ENCODE results near the gene ROR1. TPM values are rescaled to one million over a fixed set of nuclear protein-coding genes. Genes with fewer than 3 reads are reported as not detected.

The ROR1 gene
- total and polyA plus RNA-seq, 9 donors: 7.2 to 22.4 (median 11.4) TPM

DNA sequence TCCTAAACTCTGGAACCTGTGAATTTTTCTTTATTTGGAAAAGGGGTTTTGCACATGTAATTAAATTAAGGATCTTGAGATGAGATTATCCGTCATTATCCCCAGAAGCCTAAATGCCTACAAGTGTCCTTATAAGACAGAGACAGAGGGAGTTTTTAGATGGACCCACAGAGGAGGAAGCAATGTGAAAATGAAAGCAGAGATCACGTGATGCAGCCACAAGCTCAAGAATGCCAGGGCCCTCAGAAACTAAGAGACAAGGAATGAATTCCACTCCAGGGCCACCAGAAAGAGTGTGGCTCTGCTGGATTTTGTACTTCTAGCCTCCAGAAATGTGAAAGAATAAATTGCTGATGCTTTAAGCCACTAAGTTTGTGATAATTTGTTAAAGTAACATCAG, 246.0 kb downstream of the ROR1 start:
- WGBS (ENCODE audit: insufficient coverage): 0% methylated on average over 1 of the region's 2 CpGs
- Histone ChIP-seq H3K27ac (ENCODE audit: low read length) (no peak overlapping the region), H3K9me3 (replicated peaks; ENCODE audit: control insufficient read depth, low read depth, low read length) (no peaks in the 10 kb centered on the region), H3K27me3 (ENCODE audit: control insufficient read depth, insufficient read depth, low read length) (no peaks in the 10 kb centered on the region), H3K36me3 (ENCODE audit: control insufficient read depth, insufficient read depth, low read length) (no peaks in the 10 kb centered on the region), H3K4me3 (ENCODE audit: low read length) (no peak overlapping the region), H3K4me1 (ENCODE audit: control insufficient read depth, insufficient read depth, low read length) (no peaks in the 10 kb centered on the region)
- DNase-seq: peak; percentile 53

DNA sequence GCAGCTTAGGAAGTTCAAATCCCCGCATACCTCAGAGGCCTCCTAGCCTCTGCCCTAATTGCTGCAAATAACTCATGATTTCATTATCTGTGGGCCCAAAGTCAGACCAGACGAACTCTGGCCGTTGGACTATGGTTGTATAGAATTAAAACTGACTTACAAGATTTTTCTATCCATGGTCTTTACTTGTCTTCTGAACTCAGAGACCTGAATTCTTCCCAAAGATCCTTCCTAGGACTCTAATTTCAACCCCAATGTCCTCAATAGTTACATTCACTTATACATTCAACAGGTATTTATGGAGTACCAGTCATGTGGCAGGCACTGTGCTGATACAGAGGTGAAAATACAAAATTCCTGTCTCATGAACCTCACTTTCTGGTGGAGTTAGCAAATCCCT, 247.2 kb downstream of the ROR1 start:
- Histone ChIP-seq H3K27me3 (ENCODE audit: control insufficient read depth, insufficient read depth, low read length) (no peaks in the 10 kb centered on the region), H3K4me3 (ENCODE audit: low read length) (no peak overlapping the region), H3K36me3 (ENCODE audit: control insufficient read depth, insufficient read depth, low read length) (no peaks in the 10 kb centered on the region), H3K27ac (ENCODE audit: low read length) (no peak overlapping the region), H3K4me1 (ENCODE audit: control insufficient read depth, insufficient read depth, low read length) (no peaks in the 10 kb centered on the region), H3K9me3 (replicated peaks; ENCODE audit: control insufficient read depth, low read depth, low read length) (no peaks in the 10 kb centered on the region)
- no CpG with 5 or more reads among the region's 3 CpGs for WGBS (ENCODE audit: insufficient coverage)
- DNase-seq: no peak

DNA sequence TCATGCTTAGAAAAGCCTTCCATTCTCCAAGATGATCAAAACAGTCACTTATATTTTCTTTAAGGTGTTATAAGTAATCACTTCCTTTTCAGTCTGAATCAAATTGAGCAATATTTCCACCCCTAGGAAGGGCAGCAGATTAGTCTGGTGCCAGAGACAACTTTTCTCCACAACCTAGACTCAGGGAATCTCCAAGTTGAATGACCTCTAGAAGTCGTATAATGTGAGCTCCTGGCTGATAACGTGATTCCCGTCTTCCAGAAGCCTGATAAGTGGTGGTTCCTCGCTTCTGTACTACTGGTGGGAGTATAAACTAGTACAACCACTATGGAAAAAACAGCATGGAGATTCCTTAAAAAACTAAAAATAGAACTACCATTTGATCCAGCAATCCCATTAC, 251.2 kb downstream of the ROR1 start:
- WGBS (ENCODE audit: insufficient coverage): no CpG with 5 or more reads among the region's 4 CpGs
- H3K27ac ChIP-seq (ENCODE audit: low read length): no peak overlapping the region

DNA sequence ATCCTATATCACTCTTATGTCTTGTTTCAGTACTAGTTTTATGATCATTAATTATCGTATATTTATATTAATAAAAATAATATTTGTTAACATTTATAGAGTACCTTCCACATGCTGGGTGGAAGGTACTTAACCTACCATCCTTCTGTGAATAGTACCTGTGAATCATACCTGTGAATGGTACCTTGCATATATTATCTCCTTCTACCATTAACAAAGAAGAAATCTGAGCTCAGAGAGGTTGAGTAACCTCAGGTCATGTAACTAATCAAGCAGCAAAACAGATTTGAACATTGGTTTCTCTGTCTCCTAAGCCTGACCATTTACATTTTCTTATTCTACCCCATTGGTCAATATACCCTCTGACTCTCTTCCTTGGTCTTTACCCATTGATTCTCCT, 255.2 kb downstream of the ROR1 start:
- DNase-seq: no peak
- H3K27ac ChIP-seq (ENCODE audit: low read length): no peak overlapping the region
- no CpG with 5 or more reads among the region's 1 CpG for whole genome bisulfite sequencing (ENCODE audit: insufficient coverage)
- H3K4me1 ChIP-seq (ENCODE audit: control insufficient read depth, insufficient read depth, low read length): no peaks in the 10 kb centered on the region
- no peaks in the 10 kb centered on the region for H3K36me3 ChIP-seq (ENCODE audit: control insufficient read depth, insufficient read depth, low read length)
- no peaks in the 10 kb centered on the region for H3K27me3 ChIP-seq (ENCODE audit: control insufficient read depth, insufficient read depth, low read length)
- peaks cover 5% of the 10 kb centered on the region for H3K9me3 ChIP-seq (replicated peaks; ENCODE audit: control insufficient read depth, low read depth, low read length)
- H3K4me3 ChIP-seq (ENCODE audit: low read length): no peak overlapping the region

More for the DNA sequence above, 251.2 kb downstream of the ROR1 start:
- Histone ChIP-seq H3K4me3 (ENCODE audit: low read length) (no peak overlapping the region), H3K4me1 (ENCODE audit: control insufficient read depth, insufficient read depth, low read length) (no peaks in the 10 kb centered on the region), H3K27me3 (ENCODE audit: control insufficient read depth, insufficient read depth, low read length) (no peaks in the 10 kb centered on the region), H3K36me3 (ENCODE audit: control insufficient read depth, insufficient read depth, low read length) (no peaks in the 10 kb centered on the region), H3K9me3 (replicated peaks; ENCODE audit: control insufficient read depth, low read depth, low read length) (peaks cover 5% of the 10 kb centered on the region)
- DNase-seq: no peak

DNA sequence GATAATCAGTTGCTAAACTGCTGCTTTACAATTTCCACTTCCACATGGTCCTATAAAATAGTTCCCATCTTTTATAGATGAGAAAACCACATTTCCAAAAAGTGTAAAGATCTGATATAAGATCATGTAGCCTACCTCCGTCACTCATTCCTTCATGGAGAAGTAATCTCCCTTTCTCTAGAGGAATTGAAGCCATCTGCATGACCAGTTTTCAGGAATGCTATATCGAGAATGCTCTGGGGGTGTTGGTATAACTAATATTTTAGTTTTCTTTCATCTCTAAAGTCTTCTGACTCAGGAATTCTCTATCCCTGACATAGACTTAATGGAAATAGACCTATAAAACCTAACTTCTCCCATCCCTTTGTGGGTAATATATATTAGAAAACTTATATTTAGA, 256.6 kb downstream of the ROR1 start:
- H3K4me1 ChIP-seq (ENCODE audit: control insufficient read depth, insufficient read depth, low read length): no peaks in the 10 kb centered on the region
- no peak for DNase-seq
- no CpG with 5 or more reads among the region's 2 CpGs for WGBS (ENCODE audit: insufficient coverage)

DNA sequence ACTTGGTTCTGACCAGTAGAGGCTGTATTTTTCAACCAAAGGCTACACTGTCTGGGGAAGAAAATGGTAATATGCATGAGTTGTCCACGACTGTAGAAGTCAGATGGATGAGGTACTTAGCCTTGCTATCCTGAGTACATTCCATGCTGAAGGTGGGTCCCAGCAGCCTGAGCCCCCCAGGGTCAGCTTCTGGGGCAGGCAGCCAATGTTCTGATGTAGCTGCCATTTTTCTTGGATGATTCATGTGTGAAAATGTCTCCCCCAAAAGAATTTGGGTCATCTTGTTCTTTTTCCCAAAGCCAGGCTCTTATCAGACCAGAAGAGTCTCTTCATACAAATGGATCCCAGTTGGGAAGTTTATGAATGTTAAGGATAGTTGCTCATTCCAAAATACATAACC, 257.4 kb downstream of the ROR1 start:
- DNase-seq: no peak
- H3K9me3 ChIP-seq (replicated peaks; ENCODE audit: control insufficient read depth, low read depth, low read length): peaks cover 5% of the 10 kb centered on the region
- no peaks in the 10 kb centered on the region for H3K36me3 ChIP-seq (ENCODE audit: control insufficient read depth, insufficient read depth, low read length)
- H3K4me1 ChIP-seq (ENCODE audit: control insufficient read depth, insufficient read depth, low read length): no peaks in the 10 kb centered on the region
- 80% methylated on average over 1 of the region's 1 CpG for WGBS (ENCODE audit: insufficient coverage)
- H3K4me3 ChIP-seq (ENCODE audit: low read length): no peak overlapping the region
- no peak overlapping the region for H3K27ac ChIP-seq (ENCODE audit: low read length)
- no peaks in the 10 kb centered on the region for H3K27me3 ChIP-seq (ENCODE audit: control insufficient read depth, insufficient read depth, low read length)

More for the DNA sequence above, 256.6 kb downstream of the ROR1 start:
- Histone ChIP-seq H3K9me3 (replicated peaks; ENCODE audit: control insufficient read depth, low read depth, low read length) (peaks cover 5% of the 10 kb centered on the region), H3K27ac (ENCODE audit: low read length) (no peak overlapping the region), H3K4me3 (ENCODE audit: low read length) (no peak overlapping the region), H3K27me3 (ENCODE audit: control insufficient read depth, insufficient read depth, low read length) (no peaks in the 10 kb centered on the region), H3K36me3 (ENCODE audit: control insufficient read depth, insufficient read depth, low read length) (no peaks in the 10 kb centered on the region)

DNA sequence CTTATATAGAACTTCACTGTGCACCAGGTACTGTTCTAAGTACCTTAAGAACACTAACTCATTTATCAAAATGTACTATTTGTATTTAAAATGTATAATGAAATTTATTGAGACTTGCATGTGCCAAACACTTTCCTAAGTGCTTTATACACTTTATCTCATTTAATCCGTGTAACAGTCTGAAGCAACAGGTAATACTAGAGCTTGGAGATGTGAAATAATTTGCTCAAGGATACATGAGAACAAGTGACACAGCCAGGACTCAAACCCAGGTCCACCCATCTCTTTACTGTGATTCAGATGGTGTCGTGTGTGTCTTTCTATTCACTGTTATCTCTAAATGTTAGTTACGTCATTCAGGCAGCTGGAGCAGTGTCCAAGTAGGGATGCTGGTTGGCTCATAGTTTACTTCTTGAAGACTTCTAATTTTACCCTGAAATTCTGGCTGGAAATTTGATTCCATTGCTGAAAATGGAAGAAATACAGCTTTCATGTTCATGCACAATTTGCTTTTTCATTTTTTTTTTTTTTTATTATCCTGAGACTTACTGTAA, 259.9 kb downstream of the ROR1 start:
- Histone ChIP-seq H3K4me3 (ENCODE audit: low read length) (no peak overlapping the region), H3K27me3 (ENCODE audit: control insufficient read depth, insufficient read depth, low read length) (no peaks in the 10 kb centered on the region), H3K4me1 (ENCODE audit: control insufficient read depth, insufficient read depth, low read length) (no peaks in the 10 kb centered on the region), H3K27ac (ENCODE audit: low read length) (no peak overlapping the region), H3K9me3 (replicated peaks; ENCODE audit: control insufficient read depth, low read depth, low read length) (no peaks in the 10 kb centered on the region), H3K36me3 (ENCODE audit: control insufficient read depth, insufficient read depth, low read length) (no peaks in the 10 kb centered on the region)
- DNase-seq: peak; percentile 43
- whole genome bisulfite sequencing (ENCODE audit: insufficient coverage): no CpG with 5 or more reads among the region's 3 CpGs

DNA sequence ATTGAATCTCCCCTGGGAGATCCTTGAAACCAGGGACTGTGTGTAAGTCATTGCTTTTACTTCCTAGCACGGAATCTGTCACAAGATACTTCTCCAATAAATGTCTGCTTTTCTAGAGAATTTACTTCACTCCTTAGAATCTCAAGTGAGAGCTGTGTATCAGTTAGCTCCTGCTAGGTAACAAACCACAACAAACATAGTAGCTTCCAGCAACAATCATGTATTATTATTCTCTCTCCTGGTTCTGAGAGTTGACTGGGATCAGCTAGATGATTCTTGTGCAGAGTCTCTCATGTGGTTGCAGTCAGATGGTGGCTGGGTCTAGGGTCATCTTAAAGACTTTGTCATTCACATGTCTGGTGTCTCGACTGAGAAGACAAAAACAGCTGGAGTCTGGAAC, 262.7 kb downstream of the ROR1 start:
- H3K4me3 ChIP-seq (ENCODE audit: low read length): no peak overlapping the region
- no peaks in the 10 kb centered on the region for H3K4me1 ChIP-seq (ENCODE audit: control insufficient read depth, insufficient read depth, low read length)

DNA sequence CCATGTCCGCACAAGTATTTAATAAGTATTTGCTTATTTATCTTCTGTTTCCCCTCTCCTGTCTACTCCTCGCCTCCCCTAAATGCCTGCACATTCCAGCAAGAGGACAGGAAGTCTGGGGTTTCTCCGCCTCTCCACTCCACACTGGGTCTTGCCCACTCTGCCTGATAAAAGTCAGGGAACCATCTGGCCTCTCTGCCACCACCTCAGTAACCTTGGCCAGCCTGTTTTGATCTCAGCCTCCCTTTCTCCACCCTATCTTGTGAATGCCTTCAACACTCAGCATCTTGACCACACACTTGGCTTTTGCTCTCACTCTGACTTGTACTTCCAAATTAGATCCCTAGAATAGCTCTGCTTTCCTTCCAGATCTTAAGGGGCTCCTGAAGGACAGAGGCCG, 264.3 kb downstream of the ROR1 start:
- H3K4me1 ChIP-seq (ENCODE audit: control insufficient read depth, insufficient read depth, low read length): peaks cover 3% of the 10 kb centered on the region
- no peak for DNase-seq
- WGBS (ENCODE audit: insufficient coverage): 83% methylated on average over 1 of the region's 4 CpGs
- no peaks in the 10 kb centered on the region for H3K36me3 ChIP-seq (ENCODE audit: control insufficient read depth, insufficient read depth, low read length)
- H3K9me3 ChIP-seq (replicated peaks; ENCODE audit: control insufficient read depth, low read depth, low read length): no peaks in the 10 kb centered on the region
- no peak overlapping the region for H3K4me3 ChIP-seq (ENCODE audit: low read length)
- no peaks in the 10 kb centered on the region for H3K27me3 ChIP-seq (ENCODE audit: control insufficient read depth, insufficient read depth, low read length)
- no peak overlapping the region for H3K27ac ChIP-seq (ENCODE audit: low read length)

More for the DNA sequence above, 262.7 kb downstream of the ROR1 start:
- Histone ChIP-seq H3K9me3 (replicated peaks; ENCODE audit: control insufficient read depth, low read depth, low read length) (no peaks in the 10 kb centered on the region), H3K27ac (ENCODE audit: low read length) (no peak overlapping the region), H3K27me3 (ENCODE audit: control insufficient read depth, insufficient read depth, low read length) (no peaks in the 10 kb centered on the region), H3K36me3 (ENCODE audit: control insufficient read depth, insufficient read depth, low read length) (no peaks in the 10 kb centered on the region)
- WGBS (ENCODE audit: insufficient coverage): 50% methylated on average over 1 of the region's 2 CpGs
- DNase-seq: no peak

DNA sequence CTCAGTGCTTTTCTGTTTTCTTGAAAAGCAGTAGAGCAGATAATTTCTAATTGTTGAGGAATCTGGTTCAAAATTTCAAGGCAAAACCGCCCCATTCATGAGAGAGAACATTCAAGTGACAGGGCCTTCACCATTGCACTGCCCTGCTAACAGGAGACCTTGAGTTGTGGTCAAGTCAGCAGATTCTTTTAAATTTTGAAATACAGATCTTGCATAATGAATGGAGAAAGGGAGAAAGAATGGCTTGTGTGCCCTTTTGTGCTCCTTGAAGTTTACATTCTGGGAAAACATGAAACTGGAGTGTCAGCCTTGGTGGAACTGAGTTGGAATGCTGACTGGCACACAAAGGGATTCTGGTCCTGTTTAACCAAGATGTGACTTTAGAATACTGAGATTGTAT, 265.1 kb downstream of the ROR1 start:
- WGBS (ENCODE audit: insufficient coverage): 89% methylated on average over 1 of the region's 1 CpG
- Histone ChIP-seq H3K4me1 (ENCODE audit: control insufficient read depth, insufficient read depth, low read length) (peaks cover 3% of the 10 kb centered on the region), H3K27ac (ENCODE audit: low read length) (no peak overlapping the region)

DNA sequence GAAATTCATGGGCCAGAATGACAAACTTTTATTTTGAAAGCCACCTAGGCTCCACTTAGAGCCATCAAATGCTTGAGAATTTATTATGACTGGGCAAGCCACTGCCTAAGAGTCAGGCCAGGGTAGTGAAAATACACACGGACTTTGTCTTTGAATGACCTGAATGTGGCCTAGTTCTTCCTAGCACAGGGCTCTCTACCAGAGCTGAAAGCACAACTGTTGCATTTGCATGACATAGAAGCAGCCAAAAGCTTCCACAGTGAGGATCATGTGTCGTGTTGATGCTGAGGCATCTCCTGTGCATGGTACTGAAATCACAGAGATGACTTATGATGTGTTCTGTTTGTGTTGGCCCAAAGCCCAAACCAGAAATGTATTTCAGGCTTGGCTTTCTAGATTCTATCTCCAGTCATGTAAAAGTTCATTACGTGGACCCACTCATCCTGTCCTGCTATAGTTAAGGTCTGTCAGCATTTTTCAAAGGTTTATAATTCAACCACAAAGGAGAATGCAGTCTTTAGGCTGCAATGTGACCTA, 265.6 kb downstream of the ROR1 start:
- 7% methylated on average over 2 of the region's 3 CpGs for WGBS (ENCODE audit: insufficient coverage)

More for the DNA sequence above, 265.1 kb downstream of the ROR1 start:
- no peaks in the 10 kb centered on the region for H3K9me3 ChIP-seq (replicated peaks; ENCODE audit: control insufficient read depth, low read depth, low read length)
- no peak overlapping the region for H3K4me3 ChIP-seq (ENCODE audit: low read length)
- peaks cover under 1% of the 10 kb centered on the region for H3K27me3 ChIP-seq (ENCODE audit: control insufficient read depth, insufficient read depth, low read length)
- no peaks in the 10 kb centered on the region for H3K36me3 ChIP-seq (ENCODE audit: control insufficient read depth, insufficient read depth, low read length)
- no peak for DNase-seq

More for the DNA sequence above, 265.6 kb downstream of the ROR1 start:
- Histone ChIP-seq H3K27ac (ENCODE audit: low read length) (peak overlapping the region; percentile 15), H3K36me3 (ENCODE audit: control insufficient read depth, insufficient read depth, low read length) (no peaks in the 10 kb centered on the region), H3K9me3 (replicated peaks; ENCODE audit: control insufficient read depth, low read depth, low read length) (no peaks in the 10 kb centered on the region), H3K27me3 (ENCODE audit: control insufficient read depth, insufficient read depth, low read length) (peaks cover 2% of the 10 kb centered on the region), H3K4me3 (ENCODE audit: low read length) (no peak overlapping the region), H3K4me1 (ENCODE audit: control insufficient read depth, insufficient read depth, low read length) (peaks cover 3% of the 10 kb centered on the region)
- peak; percentile 90 for DNase-seq
